H9 (cell line): ENCODE measurements around the gene PRR5L. TPM values are rescaled to one million over a fixed set of nuclear protein-coding genes. Genes with fewer than 3 reads are reported as not detected.

Source experiments
- DNase-seq: peaks from one replicate; pipeline ENCODE4 v3.0.0-alpha.2; 2017
- H2AFZ ChIP-seq: one replicate; pipeline ENCODE4 v1.6.1; 2013; ENCODE audit warnings: mild to moderate bottlenecking, low read length, control low read depth, moderate library complexity
- H2AK5ac ChIP-seq: 2 replicates; pipeline ENCODE4 v1.6.1; 2013; ENCODE audit warnings: low read length, control low read depth, mixed read lengths; ENCODE audit not compliant: insufficient read length
- H2BK120ac ChIP-seq: one replicate; pipeline ENCODE4 v1.6.1; 2013; ENCODE audit warnings: low read depth, mild to moderate bottlenecking, low read length, control low read depth, inconsistent platforms; ENCODE audit not compliant: poor library complexity, severe bottlenecking
- H2BK12ac ChIP-seq: 2 replicates; pipeline ENCODE4 v1.6.1; 2013; ENCODE audit warnings: low read length, control low read depth, mixed read lengths, low read depth; ENCODE audit not compliant: insufficient read length
- H2BK15ac ChIP-seq: 2 replicates; pipeline ENCODE4 v1.6.1; 2013; ENCODE audit warnings: low read depth, low read length, control low read depth
- H2BK20ac ChIP-seq: one replicate; pipeline ENCODE4 v1.6.1; 2013; ENCODE audit warnings: low read depth, mild to moderate bottlenecking, low read length, control low read depth, inconsistent platforms; ENCODE audit not compliant: poor library complexity, severe bottlenecking
- H2BK5ac ChIP-seq: 2 replicates; pipeline ENCODE4 v1.6.1; 2013; ENCODE audit warnings: low read length, control low read depth, mixed read lengths; ENCODE audit not compliant: insufficient read length
- H3K14ac ChIP-seq: 2 replicates; pipeline ENCODE4 v1.6.1; 2013; ENCODE audit warnings: low read length, control low read depth; ENCODE audit not compliant: insufficient read depth
- H3K18ac ChIP-seq: 2 replicates; pipeline ENCODE4 v1.6.1; 2013; ENCODE audit warnings: low read depth, mild to moderate bottlenecking, mixed read lengths, low read length, control low read depth; ENCODE audit not compliant: insufficient read length
- H3K23ac ChIP-seq: 2 replicates; pipeline ENCODE4 v1.6.1; 2013; ENCODE audit warnings: low read length, control low read depth, mixed read lengths, low read depth; ENCODE audit not compliant: insufficient read length
- H3K23me2 ChIP-seq: 2 replicates; pipeline ENCODE4 v1.6.1; 2013; ENCODE audit warnings: low read depth, mild to moderate bottlenecking, mixed read lengths, low read length, control low read depth; ENCODE audit not compliant: insufficient read length, poor library complexity, severe bottlenecking
- H3K27ac ChIP-seq: 2 replicates; pipeline ENCODE4 v1.5.1; 2013; ENCODE audit warnings: low read length, control low read depth, mixed read lengths, low read depth; ENCODE audit not compliant: insufficient read length
- H3K27me3 ChIP-seq: 2 replicates; pipeline ENCODE4 v1.6.1; 2013; ENCODE audit warnings: low read length, control low read depth, inconsistent platforms; ENCODE audit not compliant: insufficient read depth
- H3K4ac ChIP-seq: 2 replicates; pipeline ENCODE4 v1.6.1; 2013; ENCODE audit warnings: low read depth, mild to moderate bottlenecking, control low read depth, inconsistent platforms, low read length, moderate library complexity
- H3K4me1 ChIP-seq: 2 replicates; pipeline ENCODE4 v1.6.1; 2013; ENCODE audit warnings: low read length, control low read depth, inconsistent platforms; ENCODE audit not compliant: insufficient read depth
- H3K4me2 ChIP-seq: 2 replicates; pipeline ENCODE4 v1.6.1; 2013; ENCODE audit warnings: low read length, control low read depth, mixed read lengths; ENCODE audit not compliant: insufficient read length, insufficient read depth
- H3K56ac ChIP-seq: 2 replicates; pipeline ENCODE4 v1.6.1; 2013; ENCODE audit warnings: low read depth, mild to moderate bottlenecking, mixed read lengths, low read length, control low read depth; ENCODE audit not compliant: insufficient read length
- H3K79me1 ChIP-seq: 2 replicates; pipeline ENCODE4 v1.6.1; 2013; ENCODE audit warnings: low read depth, mild to moderate bottlenecking, moderate library complexity, low read length, control low read depth, inconsistent platforms; ENCODE audit not compliant: insufficient read depth, poor library complexity, severe bottlenecking
- H3K79me2 ChIP-seq: 2 replicates; pipeline ENCODE4 v1.6.1; 2013; ENCODE audit warnings: low read length, control low read depth, inconsistent platforms; ENCODE audit not compliant: insufficient read depth
- H3K9ac ChIP-seq: 2 replicates; pipeline ENCODE4 v1.6.1; 2013; ENCODE audit warnings: low read length, control low read depth, mixed read lengths; ENCODE audit not compliant: insufficient read length; ENCODE audit errors: extremely low read depth
- H3K9me3 ChIP-seq: one replicate; pipeline ENCODE4 v1.6.1; 2013; ENCODE audit warnings: low read depth, low read length, inconsistent platforms; ENCODE audit not compliant: control insufficient read depth
- H3T11ph ChIP-seq: one replicate; pipeline ENCODE4 v1.6.1; 2013; ENCODE audit warnings: mild to moderate bottlenecking, low read length, control low read depth, inconsistent platforms
- H4K20me1 ChIP-seq: one replicate; pipeline ENCODE4 v1.6.1; 2013; ENCODE audit not compliant: control insufficient read depth, insufficient read length, insufficient read depth
- H4K5ac ChIP-seq: 2 replicates; pipeline ENCODE4 v1.6.1; 2013; ENCODE audit warnings: low read depth, mild to moderate bottlenecking, mixed read lengths, low read length, control low read depth; ENCODE audit not compliant: insufficient read length
- H4K8ac ChIP-seq: replicated peaks from 2 replicates; pipeline ENCODE4 v1.6.1; 2013; ENCODE audit warnings: low read length, control low read depth, mixed read lengths, low read depth; ENCODE audit not compliant: insufficient read length
- H4K91ac ChIP-seq: 2 replicates; pipeline ENCODE4 v1.6.1; 2013; ENCODE audit warnings: low read depth, mild to moderate bottlenecking, moderate library complexity, mixed read lengths, low read length, control low read depth; ENCODE audit not compliant: insufficient read length
- H3K27ac Mint-ChIP-seq, 3 experiments: 2 replicates in 2 of 3; 3 replicates in 1 of 3; pipeline ENCODE4 v1.8.0; 2020 to 2021; ENCODE audit warnings: mixed read lengths in 3 of 3, mild to moderate bottlenecking in 1 of 3, moderate library complexity in 1 of 3
- H3K27me3 Mint-ChIP-seq: 2 replicates; pipeline ENCODE4 v1.8.0; 2021; ENCODE audit warnings: low read depth, mild to moderate bottlenecking, moderate library complexity, mixed read lengths
- H3K36me3 Mint-ChIP-seq, 3 experiments: 2 replicates in 2 of 3; 3 replicates in 1 of 3; pipeline ENCODE4 v1.8.0; 2020 to 2021; ENCODE audit warnings: low read depth in 3 of 3, mixed read lengths in 3 of 3; ENCODE audit not compliant: insufficient read depth in 1 of 3
- H3K4me1 Mint-ChIP-seq, 2 experiments: 2 replicates each; pipeline ENCODE4 v1.8.0; 2020; ENCODE audit warnings: mixed read lengths in 2 of 2
- H3K4me3 Mint-ChIP-seq, 2 experiments: 2 replicates in 1 of 2; 3 replicates in 1 of 2; pipeline ENCODE4 v1.8.0; 2020 to 2021; ENCODE audit warnings: mild to moderate bottlenecking in 2 of 2, mixed read lengths in 2 of 2, moderate library complexity in 1 of 2
- H3K9me3 Mint-ChIP-seq, 2 experiments: 2 replicates in 1 of 2; 3 replicates in 1 of 2; pipeline ENCODE4 v1.8.0; 2020; ENCODE audit warnings: mild to moderate bottlenecking in 2 of 2, mixed read lengths in 2 of 2, moderate library complexity in 1 of 2
- WGBS: extraction: QIAGEN DNeasy Blood & Tissue Kit; methylation state at CpG from one replicate; pipeline ENCODE4 v1.1.7; 2013; ENCODE audit warnings: missing lambda C conversion rate, low lambda C conversion rate, mixed read lengths; ENCODE audit not compliant: insufficient read length; ENCODE audit errors: extremely low coverage; 5-methylcytosine and 5-hydroxymethylcytosine counted together
- total RNA-seq: library from RNA; stranded (reverse); gene quantifications from 2 replicates; pipeline ENCODE4 v1.2.1, GENCODE V29; 2021
- TF ChIP-seq, protein P1 (sequence below): fragments of 200-600 bp; sonication (generic); conservative IDR thresholded peaks from 3 replicates; pipeline ENCODE4 v1.8.0; 2021; ENCODE audit warnings: antibody characterized with exemption, mild to moderate bottlenecking

The PRR5L gene
- total RNA-seq, 1 experiment from 2014 or later, result 5.6 TPM

- Histone ChIP-seq H4K8ac (no peak overlapping the region), H3K18ac (no peak overlapping the region), H3K4ac (no peak overlapping the region), H3K9ac (no peak overlapping the region), H2BK120ac (no peak overlapping the region), H3K4me1 (no peaks in the 10 kb centered on the region), H2BK5ac (no peak overlapping the region), H3K56ac (no peak overlapping the region), H3K14ac (no peak overlapping the region), H3K79me2 (no peaks in the 10 kb centered on the region), H3K27ac (no peak overlapping the region), H2BK12ac (no peak overlapping the region), H3K4me2 (no peak overlapping the region), H3T11ph (no peak overlapping the region), H3K27me3 (no peaks in the 10 kb centered on the region), H4K91ac (no peak overlapping the region), H3K23ac (no peak overlapping the region), H3K79me1 (no peaks in the 10 kb centered on the region), H4K20me1 (no peaks in the 10 kb centered on the region), H2AFZ (no peak overlapping the region), H2AK5ac (no peak overlapping the region), H3K9me3 (no peaks in the 10 kb centered on the region), H2BK20ac (no peak overlapping the region), H2BK15ac (no peak overlapping the region), H4K5ac (no peak overlapping the region), H3K23me2 (no peaks in the 10 kb centered on the region)
- DNase-seq, result no peak
- no CpG with 5 or more reads among the region's 1 CpG for WGBS
- H3K27me3 Mint-ChIP-seq, result no peaks in the 10 kb centered on the region
- H3K4me3 Mint-ChIP-seq, result no peak overlapping the region
- no peak overlapping the region; a peak in 1 of 7 replicates for H3K27ac Mint-ChIP-seq
- no peaks in the 10 kb centered on the region for H3K9me3 Mint-ChIP-seq
- TF ChIP-seq, protein P1, sequence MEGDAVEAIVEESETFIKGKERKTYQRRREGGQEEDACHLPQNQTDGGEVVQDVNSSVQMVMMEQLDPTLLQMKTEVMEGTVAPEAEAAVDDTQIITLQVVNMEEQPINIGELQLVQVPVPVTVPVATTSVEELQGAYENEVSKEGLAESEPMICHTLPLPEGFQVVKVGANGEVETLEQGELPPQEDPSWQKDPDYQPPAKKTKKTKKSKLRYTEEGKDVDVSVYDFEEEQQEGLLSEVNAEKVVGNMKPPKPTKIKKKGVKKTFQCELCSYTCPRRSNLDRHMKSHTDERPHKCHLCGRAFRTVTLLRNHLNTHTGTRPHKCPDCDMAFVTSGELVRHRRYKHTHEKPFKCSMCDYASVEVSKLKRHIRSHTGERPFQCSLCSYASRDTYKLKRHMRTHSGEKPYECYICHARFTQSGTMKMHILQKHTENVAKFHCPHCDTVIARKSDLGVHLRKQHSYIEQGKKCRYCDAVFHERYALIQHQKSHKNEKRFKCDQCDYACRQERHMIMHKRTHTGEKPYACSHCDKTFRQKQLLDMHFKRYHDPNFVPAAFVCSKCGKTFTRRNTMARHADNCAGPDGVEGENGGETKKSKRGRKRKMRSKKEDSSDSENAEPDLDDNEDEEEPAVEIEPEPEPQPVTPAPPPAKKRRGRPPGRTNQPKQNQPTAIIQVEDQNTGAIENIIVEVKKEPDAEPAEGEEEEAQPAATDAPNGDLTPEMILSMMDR, result no peak
- no peaks in the 10 kb centered on the region; a peak in 1 of 4 replicates for H3K4me1 Mint-ChIP-seq
- H3K36me3 Mint-ChIP-seq, result peaks cover 0 to 3% (median 0%) of the 10 kb centered on the region in 3 experiments; a peak in 2 of 7 replicates
Observed at GRCh38 chr11:36403661-36404060, 107.6 kb downstream of the PRR5L start.
